HG03457 (cell line): ENCODE measurements around the gene SPATA7.

Source experiments
- ATAC-seq: cut with Tn5 transposase; IDR thresholded peaks from one replicate; pipeline ENCODE4 v1.9.1; 2021; ENCODE audit warnings: moderate number of reproducible peaks; ENCODE audit not compliant: unreplicated experiment

Gene SPATA7

GRCh38 chr14:88417594-88417993, 32.1 kb downstream of the SPATA7 start:
- no peak for ATAC-seq

GRCh38 chr14:88420187-88420586, 34.7 kb downstream of the SPATA7 start:
- ATAC-seq = no peak

DNA sequence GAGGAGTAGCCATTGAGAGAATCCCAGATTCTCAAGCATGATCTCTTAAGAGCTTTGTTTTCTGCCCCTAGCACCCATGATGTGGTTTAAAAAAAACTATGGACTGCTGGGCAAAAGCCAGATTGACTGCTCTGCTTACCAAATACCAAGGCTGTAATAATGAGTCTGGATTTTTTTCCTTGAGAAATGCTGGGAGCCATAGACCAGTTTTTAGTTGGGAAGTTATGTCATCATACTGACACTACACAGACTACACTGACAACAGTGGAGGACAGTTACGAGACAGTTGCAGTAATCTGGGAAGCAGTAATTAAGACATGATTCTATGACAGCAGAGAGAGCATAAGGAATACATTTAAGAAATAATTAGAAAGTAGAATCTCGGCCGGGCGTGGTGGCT, 35.8 kb downstream of the SPATA7 start:
- ATAC-seq = no peak

- no peak for ATAC-seq
These were observed 36.6 kb downstream of the SPATA7 start for GRCh38 chr14:88422047-88422446.

- ATAC-seq = no peak
These were observed 37.6 kb downstream of the SPATA7 start for GRCh38 chr14:88422919-88423650.

GRCh38 chr14:88424573-88424972, 39.1 kb downstream of the SPATA7 start:
- no peak for ATAC-seq

- ATAC-seq = no peak
These were observed 40.8 kb downstream of the SPATA7 start for GRCh38 chr14:88426271-88426670.

- ATAC-seq = no peak
These were observed 45.5 kb downstream of the SPATA7 start for GRCh38 chr14:88430976-88431375.

GRCh38 chr14:88437658-88438057, 52.2 kb downstream of the SPATA7 start:
- no peak for ATAC-seq

DNA sequence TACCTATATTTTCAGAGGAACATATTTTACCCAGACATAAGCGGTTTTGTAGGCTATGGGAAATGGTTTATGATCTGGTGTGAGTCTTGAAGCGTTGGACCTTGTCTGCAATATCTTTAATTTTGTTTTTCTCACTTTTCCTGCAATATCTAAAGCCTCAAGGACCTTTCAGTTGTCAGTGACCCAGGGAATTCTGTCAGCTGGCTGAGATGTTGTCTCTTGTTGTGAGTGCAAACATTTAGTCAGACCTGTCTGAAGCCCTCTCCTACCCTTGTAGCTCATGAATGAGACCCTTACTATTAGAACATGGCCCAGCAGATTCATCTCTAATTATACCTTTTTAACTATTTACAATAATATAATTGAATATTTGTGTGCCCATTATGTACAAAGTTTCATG, 53.6 kb downstream of the SPATA7 start:
- no peak for ATAC-seq

DNA sequence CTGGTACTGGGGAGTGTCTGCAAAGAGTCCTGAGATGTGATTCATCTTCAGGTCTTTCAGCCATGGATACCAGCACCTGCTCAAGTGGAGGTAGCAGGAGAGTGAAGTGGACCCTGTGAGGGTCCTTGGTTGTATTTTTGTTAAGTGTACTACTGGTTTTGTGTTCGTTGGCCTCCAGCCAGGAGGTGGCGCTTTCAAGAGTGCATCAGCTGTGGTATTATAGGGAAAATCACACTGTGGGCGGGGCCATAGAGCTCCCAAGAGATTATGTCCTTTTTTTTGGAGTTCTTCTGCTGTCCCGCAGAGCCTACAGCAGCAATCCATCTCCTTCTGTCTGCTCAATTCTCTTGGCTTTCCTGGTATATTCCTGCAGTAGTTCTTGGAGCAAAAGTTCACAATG, 66.8 kb downstream of the SPATA7 start:
- ATAC-seq = no peak

DNA sequence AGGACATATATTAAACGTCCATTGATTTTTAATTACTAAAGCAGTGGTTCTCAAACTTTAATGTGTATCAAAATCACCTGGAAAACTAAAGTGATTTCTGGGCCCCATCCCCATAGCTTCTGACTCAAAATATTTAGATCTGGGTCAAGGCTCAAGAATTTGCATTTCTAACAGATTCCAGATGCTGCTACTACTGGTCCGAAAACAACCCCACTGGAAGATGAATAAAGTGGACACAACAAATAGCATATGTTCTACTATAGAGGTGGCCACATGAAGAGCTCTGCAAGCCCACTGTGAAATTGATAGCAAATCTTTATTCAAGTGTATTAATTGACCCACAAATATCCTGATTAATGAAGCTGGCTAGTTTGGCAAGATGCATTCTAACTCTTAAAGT, 69.4 kb downstream of the SPATA7 start:
- ATAC-seq = no peak

DNA sequence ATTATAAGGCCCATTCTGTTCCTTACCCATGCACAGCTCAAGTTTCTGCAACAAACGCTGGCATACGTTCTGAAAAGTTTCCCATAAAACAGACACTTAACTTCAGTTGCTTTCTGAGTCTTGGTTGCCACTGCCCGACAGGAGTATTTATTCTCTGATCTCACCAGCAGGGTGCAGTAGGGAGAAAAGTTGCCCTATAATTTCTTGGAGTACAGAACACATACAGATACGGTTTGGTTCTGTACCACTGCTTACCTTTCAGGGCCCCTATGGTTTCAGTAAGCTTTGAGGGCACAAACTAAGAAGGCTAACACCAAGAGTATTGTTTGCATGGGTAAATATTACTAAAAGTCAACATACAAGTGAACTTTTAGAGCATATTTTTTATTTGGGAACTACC, 77.9 kb downstream of the SPATA7 start:
- no peak for ATAC-seq

DNA sequence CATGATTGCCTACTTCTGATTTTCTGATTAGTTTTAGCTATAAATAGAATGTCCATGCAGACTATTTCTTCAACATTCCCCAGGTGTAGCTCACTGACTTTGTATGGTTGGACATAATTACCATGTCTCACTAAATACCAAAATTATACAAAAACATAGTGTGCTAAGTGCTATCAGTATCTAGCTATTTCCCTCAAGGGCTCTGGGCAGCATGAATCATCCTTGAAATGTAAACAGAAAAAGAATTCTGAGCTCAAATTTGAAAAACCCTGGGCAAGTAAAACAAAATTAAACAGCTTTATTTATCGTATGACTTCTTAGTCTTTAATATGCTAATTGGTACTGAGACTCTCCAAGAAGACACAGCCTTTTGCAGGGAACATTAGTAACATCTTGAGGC, 82.9 kb downstream of the SPATA7 start:
- ATAC-seq = no peak

DNA sequence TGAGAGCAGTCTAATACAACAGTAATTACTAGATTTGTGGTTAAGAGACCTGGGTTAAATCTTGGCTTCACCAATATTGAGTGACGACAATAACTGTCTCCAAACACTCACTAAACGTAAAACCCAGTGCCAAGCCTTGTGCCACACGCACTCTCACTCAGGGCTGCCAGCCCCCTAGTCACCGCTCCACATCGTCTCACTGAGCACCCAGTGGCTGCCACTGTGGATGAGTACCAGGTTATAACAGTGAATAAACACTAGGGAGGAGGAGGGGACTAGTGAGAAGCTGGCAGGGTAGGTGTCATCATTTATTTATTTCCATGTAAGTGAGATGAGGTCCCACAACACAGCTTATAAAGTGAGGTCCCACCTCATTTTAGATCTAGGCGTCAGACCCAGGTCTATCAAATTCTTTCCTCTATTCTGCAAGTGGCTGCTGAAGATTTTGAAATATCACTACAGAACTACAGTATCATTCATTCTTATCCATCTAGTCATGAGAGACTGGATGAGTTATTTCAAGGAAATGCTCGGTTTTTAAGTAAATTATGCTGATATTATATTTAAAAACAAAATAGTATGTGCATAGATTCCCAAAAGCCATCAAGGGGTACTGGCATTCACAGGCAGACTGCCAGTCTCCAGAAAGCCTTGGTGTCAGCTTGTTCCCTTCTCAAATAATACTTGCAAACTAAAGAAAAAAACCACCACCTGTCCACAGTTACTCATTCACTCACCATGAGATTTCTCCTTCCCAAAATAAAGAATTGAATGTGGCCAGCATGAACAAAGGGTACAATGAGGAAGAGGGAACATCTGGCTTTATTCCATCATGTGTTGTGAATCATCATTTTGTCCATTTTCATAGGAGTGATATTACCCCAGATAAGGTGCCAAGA, 85.3 kb downstream of the SPATA7 start:
- ATAC-seq = no peak

DNA sequence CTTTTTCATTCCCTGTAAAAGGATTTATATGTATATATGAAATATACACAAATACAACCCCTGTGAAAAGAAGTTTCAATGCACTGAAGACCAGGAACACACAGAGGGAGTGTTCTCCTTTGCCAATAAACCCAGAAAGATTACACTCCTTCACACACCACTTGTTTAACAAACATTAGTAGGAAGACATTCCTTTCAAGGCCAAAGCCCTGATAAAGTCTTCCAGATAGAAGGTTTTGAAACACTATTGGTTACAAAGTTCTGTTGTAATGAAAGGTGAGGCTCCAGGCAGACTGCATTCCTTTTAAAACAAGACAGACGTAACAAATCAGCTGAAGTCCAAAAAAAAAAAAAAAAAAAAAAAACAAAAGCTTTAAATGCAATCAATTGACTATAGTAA, 88.3 kb downstream of the SPATA7 start:
- no peak for ATAC-seq

GRCh38 chr14:88476214-88476774, 90.8 kb downstream of the SPATA7 start:
- ATAC-seq = no peak

- ATAC-seq = no peak
These were observed 91.4 kb downstream of the SPATA7 start for GRCh38 chr14:88476825-88477224.

GRCh38 chr14:88477513-88478250, 92.2 kb downstream of the SPATA7 start:
- no peak for ATAC-seq

DNA sequence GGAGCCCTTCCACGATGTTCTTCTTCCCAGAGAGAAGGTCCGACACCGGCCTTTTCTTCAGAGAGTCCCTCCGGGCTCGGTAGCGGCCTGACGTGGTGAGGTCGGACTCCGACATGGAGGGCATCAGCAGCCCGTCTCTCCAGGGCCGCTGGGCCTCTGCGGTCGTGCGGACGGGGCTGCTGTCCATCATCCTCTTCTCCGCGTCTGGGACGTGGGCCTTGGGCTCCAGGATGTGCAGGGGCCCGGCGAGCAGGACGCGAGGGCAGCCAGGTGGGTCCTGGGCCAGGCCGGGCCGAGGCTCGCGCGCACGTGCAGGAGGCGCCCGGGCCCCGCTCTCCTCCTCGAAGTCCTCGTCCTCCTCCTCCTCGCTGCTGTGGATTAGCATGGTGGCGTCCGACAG, 93.5 kb downstream of the SPATA7 start:
- ATAC-seq = no peak

- no peak for ATAC-seq
These were observed 94.1 kb downstream of the SPATA7 start for GRCh38 chr14:88479574-88479987.
